ENCODE results near the gene ARHGEF1.
A peak's percentile ranks its signal among the peaks of the same experiment; 100 is the strongest.

ARHGEF1 gene

GRCh38 chr19:41859618-41860418 lies 23.2 kb upstream of the ARHGEF1 start, which contains the start of gene RPS19:
Gene RPS19 (plus strand): TSS chr19:41860255. CDS start chr19:41860775, 520 bp downstream.
- Histone ChIP-seq H3K79me2 (ENCODE audit: insufficient read depth, low read length) (peaks cover 42% of the 10 kb centered on the region), H3K27ac (ENCODE audit: low read depth, low read length, poor library complexity, severe bottlenecking) (peak within 1 kb of the TSS; percentile 92), H3K9me3 (ENCODE audit: low read length) (no peaks in the 10 kb centered on the region), H3K27me3 (ENCODE audit: insufficient read depth, low read length) (no peaks in the 10 kb centered on the region), H4K20me1 (ENCODE audit: insufficient read depth, low read length) (no peaks in the 10 kb centered on the region), H2AFZ (ENCODE audit: low read length) (peak within 1 kb of the TSS; percentile 39), H3K4me2 (ENCODE audit: low read length) (peak within 1 kb of the TSS; percentile 92), H3K4me1 (ENCODE audit: insufficient read depth, low read length, severe bottlenecking) (peaks cover 48% of the 10 kb centered on the region), H3K9ac (ENCODE audit: low read length) (peak within 1 kb of the TSS; percentile 100), H3K9me2 (ENCODE audit: low read depth, low read length) (no peaks in the 10 kb centered on the region), H3K4me3 (ENCODE audit: low read depth, low read length, poor library complexity, severe bottlenecking) (peak within 1 kb of the TSS; percentile 100), H3F3A (ENCODE audit: insufficient read depth, low read length) (no peaks in the 10 kb centered on the region), H3K36me3 (ENCODE audit: insufficient read depth, low read length) (peaks cover 45% of the 10 kb centered on the region)
- TF ChIP-seq CTCF (IDR thresholded peaks at IDR 0.05; ENCODE audit: low read length) = 0 out of 2 replicates have a peak, but pooled peaks have one; percentile 7
- TF ChIP-seq EZH2 (IDR thresholded peaks at IDR 0.05; ENCODE audit: borderline replicate concordance, low read length) = no peak

- peaks cover 53% of the 10 kb centered on the region for H3K36me3 ChIP-seq (ENCODE audit: insufficient read depth, low read length)
- peak overlapping the region; percentile 100 for H3K4me3 ChIP-seq (ENCODE audit: low read depth, low read length, poor library complexity, severe bottlenecking)
- peaks cover 55% of the 10 kb centered on the region for H3K4me1 ChIP-seq (ENCODE audit: insufficient read depth, low read length, severe bottlenecking)
- no peaks in the 10 kb centered on the region for H3K27me3 ChIP-seq (ENCODE audit: insufficient read depth, low read length)
- peak overlapping the region; percentile 92 for H3K4me2 ChIP-seq (ENCODE audit: low read length)
- H4K20me1 ChIP-seq (ENCODE audit: insufficient read depth, low read length) = no peaks in the 10 kb centered on the region
- no peaks in the 10 kb centered on the region for H3F3A ChIP-seq (ENCODE audit: insufficient read depth, low read length)
- no peaks in the 10 kb centered on the region for H3K9me2 ChIP-seq (ENCODE audit: low read depth, low read length)
- H3K79me2 ChIP-seq (ENCODE audit: insufficient read depth, low read length) = peaks cover 43% of the 10 kb centered on the region
- no peaks in the 10 kb centered on the region for H3K9me3 ChIP-seq (ENCODE audit: low read length)
- H2AFZ ChIP-seq (ENCODE audit: low read length) = no peak overlapping the region
- TF ChIP-seq CTCF (IDR thresholded peaks at IDR 0.05; ENCODE audit: low read length) = no peak
- no peak for TF ChIP-seq EZH2 (IDR thresholded peaks at IDR 0.05; ENCODE audit: borderline replicate concordance, low read length)
- H3K27ac ChIP-seq (ENCODE audit: low read depth, low read length, poor library complexity, severe bottlenecking) = peak overlapping the region; percentile 92
- H3K9ac ChIP-seq (ENCODE audit: low read length) = peak overlapping the region; percentile 100
Measured at GRCh38 chr19:41860419-41861115, 22.4 kb upstream of the ARHGEF1 start.

GRCh38 chr19:41861116-41861768 lies 21.7 kb upstream of the ARHGEF1 start:
- Histone ChIP-seq H3K9ac (ENCODE audit: low read length) (peak overlapping the region; percentile 100), H3K9me3 (ENCODE audit: low read length) (no peaks in the 10 kb centered on the region), H3K79me2 (ENCODE audit: insufficient read depth, low read length) (peaks cover 46% of the 10 kb centered on the region), H3K4me1 (ENCODE audit: insufficient read depth, low read length, severe bottlenecking) (peaks cover 60% of the 10 kb centered on the region), H2AFZ (ENCODE audit: low read length) (no peak overlapping the region), H3K9me2 (ENCODE audit: low read depth, low read length) (no peaks in the 10 kb centered on the region), H3K27ac (ENCODE audit: low read depth, low read length, poor library complexity, severe bottlenecking) (peak overlapping the region; percentile 92), H4K20me1 (ENCODE audit: insufficient read depth, low read length) (no peaks in the 10 kb centered on the region), H3K27me3 (ENCODE audit: insufficient read depth, low read length) (no peaks in the 10 kb centered on the region), H3K4me3 (ENCODE audit: low read depth, low read length, poor library complexity, severe bottlenecking) (peak overlapping the region; percentile 100), H3F3A (ENCODE audit: insufficient read depth, low read length) (no peaks in the 10 kb centered on the region), H3K36me3 (ENCODE audit: insufficient read depth, low read length) (peaks cover 58% of the 10 kb centered on the region), H3K4me2 (ENCODE audit: low read length) (peak overlapping the region; percentile 92)
- TF ChIP-seq EZH2 (IDR thresholded peaks at IDR 0.05; ENCODE audit: borderline replicate concordance, low read length) = no peak
- TF ChIP-seq CTCF (IDR thresholded peaks at IDR 0.05; ENCODE audit: low read length) = no peak
